Naive B cell (primary cell): ENCODE results near the gene DNAJB2. TPM values are rescaled to one million over a fixed set of nuclear protein-coding genes. Genes with fewer than 3 reads are reported as not detected.
"Not testable (repeated sequence)": the region's sequence is repeated elsewhere in the genome, so short reads cannot be mapped to it uniquely, and the experiment has no call there.

Experiments
- ATAC-seq, 2 donors: fragments of 150-1000 bp; cut with Tn5 transposase; 2 replicates each; pipeline ENCODE4 v1.10.0; 2021; ENCODE audit warnings: low read depth in 2 of 2, mild to moderate bottlenecking in 2 of 2, moderate library complexity in 2 of 2
- DNase-seq: peaks from one replicate; pipeline ENCODE4 v3.0.0; 2022
- H3K27ac Mint-ChIP-seq, 6 donors: one replicate each; pipeline ENCODE4 v1.8.0; 2020 to 2022; ENCODE audit warnings: mild to moderate bottlenecking in 6 of 6, mixed read lengths in 6 of 6, moderate library complexity in 5 of 6, inconsistent platforms in 2 of 6
- H3K27me3 Mint-ChIP-seq, 3 donors: one replicate each; pipeline ENCODE4 v1.8.0; 2021 to 2022; ENCODE audit warnings: mixed read lengths in 3 of 3, mild to moderate bottlenecking in 1 of 3
- H3K36me3 Mint-ChIP-seq, 2 donors: one replicate each; pipeline ENCODE4 v1.8.0; 2020 to 2022; ENCODE audit warnings: mixed read lengths in 2 of 2, inconsistent platforms in 1 of 2, mild to moderate bottlenecking in 1 of 2
- H3K4me1 Mint-ChIP-seq, 3 donors: one replicate each; pipeline ENCODE4 v1.8.0; 2020 to 2022; ENCODE audit warnings: mixed read lengths in 3 of 3, inconsistent platforms in 1 of 3, mild to moderate bottlenecking in 1 of 3, moderate library complexity in 1 of 3
- H3K4me3 Mint-ChIP-seq, 8 donors: one replicate each; pipeline ENCODE4 v1.8.0; 2020 to 2022; ENCODE audit warnings: mild to moderate bottlenecking in 8 of 8, mixed read lengths in 8 of 8, moderate library complexity in 8 of 8, inconsistent platforms in 2 of 8
- H3K9me3 Mint-ChIP-seq, 7 donors: one replicate each; pipeline ENCODE4 v1.8.0; 2020 to 2022; ENCODE audit warnings: mixed read lengths in 7 of 7, mild to moderate bottlenecking in 5 of 7, inconsistent platforms in 2 of 7, moderate library complexity in 1 of 7
- polyA plus RNA-seq, 6 donors: library from polyadenylated mRNA; unstranded; fragments of 300-500 nt; fragmentation: Illumina TruSeq; gene quantifications; one replicate each; pipeline ENCODE4 v1.2.3, GENCODE V29; 2021; ENCODE audit warnings: low read depth in 6 of 6

The DNAJB2 gene
- polyA plus RNA-seq, 6 donors from 2014 or later, result 1.1 to 12.9 (median 8.8) TPM

- H3K9me3 Mint-ChIP-seq, result peaks cover 0 to 4% (median 0%) of the 10 kb centered on the region in 7 donors
- ATAC-seq, result no peak
- H3K27me3 Mint-ChIP-seq, result peaks cover 62 to 85% (median 74%) of the 10 kb centered on the region in 3 donors
- H3K27ac Mint-ChIP-seq, result no peak overlapping the region
- no peaks in the 10 kb centered on the region for H3K36me3 Mint-ChIP-seq
- no peak overlapping the region for H3K4me3 Mint-ChIP-seq
- no peak for DNase-seq
- H3K4me1 Mint-ChIP-seq, result peaks cover 0 to 3% (median 0%) of the 10 kb centered on the region in 3 donors
Measured at GRCh38 chr2:219304223-219304622, 25.1 kb downstream of the DNAJB2 start.

GRCh38 chr2:219306047-219306446 is 26.9 kb downstream of the DNAJB2 start:
- Mint-ChIP-seq H3K36me3 (peaks cover 0 to 5% of the 10 kb centered on the region in 2 donors), H3K27me3 (peaks cover 65 to 91% (median 78%) of the 10 kb centered on the region in 3 donors), H3K4me3 (no peak overlapping the region), H3K27ac (no peak overlapping the region), H3K4me1 (peaks cover 0 to 3% (median 0%) of the 10 kb centered on the region in 3 donors), H3K9me3 (peaks cover 0 to 5% (median 0%) of the 10 kb centered on the region in 7 donors)
- no peak for DNase-seq
- ATAC-seq, result no peak

GRCh38 chr2:219308142-219309101 is 29.3 kb downstream of the DNAJB2 start:
- H3K4me1 Mint-ChIP-seq, result peaks cover 0 to 3% (median 0%) of the 10 kb centered on the region in 3 donors
- ATAC-seq (peak; percentile 71 to 72), DNase-seq (peak; percentile 47)
- H3K36me3 Mint-ChIP-seq, result peaks cover 0 to 5% of the 10 kb centered on the region in 2 donors
- peak overlapping the region in 2 of 8 donors; percentile 39 to 57 for H3K4me3 Mint-ChIP-seq
- peak overlapping the region in 1 of 6 donors; percentile 27 for H3K27ac Mint-ChIP-seq
- H3K9me3 Mint-ChIP-seq, result peaks cover 0 to 7% (median 3%) of the 10 kb centered on the region in 7 donors
- H3K27me3 Mint-ChIP-seq, result peaks cover 56 to 84% (median 72%) of the 10 kb centered on the region in 3 donors

- H3K36me3 Mint-ChIP-seq, result peaks cover 0 to 5% of the 10 kb centered on the region in 2 donors
- peaks cover 0 to 11% (median 3%) of the 10 kb centered on the region in 7 donors for H3K9me3 Mint-ChIP-seq
- ATAC-seq (no peak), DNase-seq (no peak)
- H3K27me3 Mint-ChIP-seq, result peaks cover 56 to 84% (median 72%) of the 10 kb centered on the region in 3 donors
- H3K4me1 Mint-ChIP-seq, result peaks cover 0 to 3% (median 0%) of the 10 kb centered on the region in 3 donors
- peak within 1 kb of the TSS in 1 of 6 donors; percentile 27 for H3K27ac Mint-ChIP-seq
- H3K4me3 Mint-ChIP-seq, result peak within 1 kb of the TSS in 2 of 8 donors; percentile 39 to 57
Measured at GRCh38 chr2:219309278-219309677, 30.1 kb downstream of the DNAJB2 start, which contains the start of gene PTPRN. Gene PTPRN (minus strand): TSS chr2:219309401. CDS start chr2:219309332, 69 bp downstream.

- Mint-ChIP-seq H3K27me3 (peaks cover 34 to 49% (median 47%) of the 10 kb centered on the region in 3 donors), H3K9me3 (peaks cover 0 to 11% (median 3%) of the 10 kb centered on the region in 7 donors)
- not testable (repeated sequence) for H3K36me3 Mint-ChIP-seq, DNase-seq, H3K4me3 Mint-ChIP-seq, H3K27ac Mint-ChIP-seq, H3K4me1 Mint-ChIP-seq, ATAC-seq
Measured at GRCh38 chr2:219312683-219313263, 33.6 kb downstream of the DNAJB2 start.

- ATAC-seq, result no peak
- Mint-ChIP-seq H3K4me1 (no peaks in the 10 kb centered on the region), H3K27me3 (peaks cover 26 to 34% (median 32%) of the 10 kb centered on the region in 3 donors), H3K9me3 (peaks cover 0 to 11% (median 3%) of the 10 kb centered on the region in 7 donors), H3K4me3 (no peak overlapping the region), H3K27ac (no peak overlapping the region), H3K36me3 (peaks cover 0 to 5% of the 10 kb centered on the region in 2 donors)
- DNase-seq, result no peak
Measured at GRCh38 chr2:219314804-219315468, 35.8 kb downstream of the DNAJB2 start.

GRCh38 chr2:219323434-219323833 is 44.3 kb downstream of the DNAJB2 start:
- no peak for DNase-seq
- H3K4me1 Mint-ChIP-seq, result peaks cover 0 to 7% (median 0%) of the 10 kb centered on the region in 3 donors

GRCh38 chr2:219325136-219325535 is 46.0 kb downstream of the DNAJB2 start:
- H3K36me3 Mint-ChIP-seq, result no peaks in the 10 kb centered on the region
- H3K27ac Mint-ChIP-seq, result no peak overlapping the region
- ATAC-seq, result no peak
- peaks cover 0 to 7% (median 0%) of the 10 kb centered on the region in 3 donors for H3K4me1 Mint-ChIP-seq
- H3K9me3 Mint-ChIP-seq, result peaks cover 0 to 1% (median 0%) of the 10 kb centered on the region in 7 donors
- DNase-seq, result no peak
- H3K27me3 Mint-ChIP-seq, result peaks cover 52 to 72% (median 67%) of the 10 kb centered on the region in 3 donors
- no peak overlapping the region for H3K4me3 Mint-ChIP-seq

More at GRCh38 chr2:219323434-219323833, 44.3 kb downstream of the DNAJB2 start:
- Mint-ChIP-seq H3K36me3 (no peaks in the 10 kb centered on the region), H3K9me3 (peaks cover 0 to 1% (median 0%) of the 10 kb centered on the region in 7 donors), H3K27me3 (peaks cover 35 to 68% (median 56%) of the 10 kb centered on the region in 3 donors), H3K4me3 (no peak overlapping the region), H3K27ac (no peak overlapping the region)
- ATAC-seq, result no peak

GRCh38 chr2:219325657-219326315 is 46.6 kb downstream of the DNAJB2 start:
- Mint-ChIP-seq H3K9me3 (peaks cover 0 to 1% (median 0%) of the 10 kb centered on the region in 7 donors), H3K27ac (no peak overlapping the region), H3K4me3 (no peak overlapping the region), H3K4me1 (peaks cover 0 to 7% (median 0%) of the 10 kb centered on the region in 3 donors), H3K27me3 (peaks cover 57 to 78% (median 73%) of the 10 kb centered on the region in 3 donors), H3K36me3 (no peaks in the 10 kb centered on the region)
- DNase-seq (no peak), ATAC-seq (no peak)

GRCh38 chr2:219327719-219328118 is 48.6 kb downstream of the DNAJB2 start:
- no peak overlapping the region for H3K4me3 Mint-ChIP-seq
- H3K9me3 Mint-ChIP-seq, result peaks cover 0 to 5% (median 4%) of the 10 kb centered on the region in 7 donors
- H3K36me3 Mint-ChIP-seq, result peaks cover 5 to 8% of the 10 kb centered on the region in 2 donors
- no peak for ATAC-seq
- no peak overlapping the region for H3K27ac Mint-ChIP-seq
- peaks cover 66 to 84% (median 79%) of the 10 kb centered on the region in 3 donors for H3K27me3 Mint-ChIP-seq
- DNase-seq, result no peak
- H3K4me1 Mint-ChIP-seq, result no peaks in the 10 kb centered on the region

- Mint-ChIP-seq H3K36me3 (peaks cover 16 to 24% of the 10 kb centered on the region in 2 donors), H3K4me1 (no peaks in the 10 kb centered on the region), H3K27ac (no peak overlapping the region), H3K27me3 (peaks cover 70 to 88% (median 85%) of the 10 kb centered on the region in 3 donors), H3K4me3 (no peak overlapping the region), H3K9me3 (peaks cover 7 to 28% (median 17%) of the 10 kb centered on the region in 7 donors)
- no peak for ATAC-seq
- DNase-seq, result no peak
Measured at GRCh38 chr2:219331560-219332213, 52.5 kb downstream of the DNAJB2 start.

- no peak for DNase-seq
- peaks cover 16 to 25% of the 10 kb centered on the region in 2 donors for H3K36me3 Mint-ChIP-seq
- H3K4me3 Mint-ChIP-seq, result peak within 1 kb of the TSS in 1 of 8 donors; percentile 9
- no peak within 1 kb of the TSS for H3K27ac Mint-ChIP-seq
- H3K4me1 Mint-ChIP-seq, result no peaks in the 10 kb centered on the region
- peaks cover 8 to 34% (median 21%) of the 10 kb centered on the region in 7 donors for H3K9me3 Mint-ChIP-seq
- H3K27me3 Mint-ChIP-seq, result peaks cover 71 to 91% (median 86%) of the 10 kb centered on the region in 3 donors
- ATAC-seq, result no peak
Measured at GRCh38 chr2:219332542-219332941, 53.4 kb downstream of the DNAJB2 start, which contains the start of gene RESP18. Gene RESP18 (minus strand): TSS chr2:219332744.
